Raji (cell line): Measurements from ENCODE around the gene LIMS1.

ENCODE experiments used
- POLR2A ChIP-seq: IDR thresholded peaks from 2 replicates; pipeline ENCODE4 v1.6.1; 2011; ENCODE audit warnings: low read depth, low read length, control low read depth; ENCODE audit not compliant: insufficient read depth

Gene LIMS1

GRCh38 chr2:108548208-108549003 lies 14.1 kb downstream of the LIMS1 start:
- TF ChIP-seq POLR2A, result no peak

GRCh38 chr2:108552566-108552965 lies 18.3 kb downstream of the LIMS1 start:
- no peak for TF ChIP-seq POLR2A

DNA sequence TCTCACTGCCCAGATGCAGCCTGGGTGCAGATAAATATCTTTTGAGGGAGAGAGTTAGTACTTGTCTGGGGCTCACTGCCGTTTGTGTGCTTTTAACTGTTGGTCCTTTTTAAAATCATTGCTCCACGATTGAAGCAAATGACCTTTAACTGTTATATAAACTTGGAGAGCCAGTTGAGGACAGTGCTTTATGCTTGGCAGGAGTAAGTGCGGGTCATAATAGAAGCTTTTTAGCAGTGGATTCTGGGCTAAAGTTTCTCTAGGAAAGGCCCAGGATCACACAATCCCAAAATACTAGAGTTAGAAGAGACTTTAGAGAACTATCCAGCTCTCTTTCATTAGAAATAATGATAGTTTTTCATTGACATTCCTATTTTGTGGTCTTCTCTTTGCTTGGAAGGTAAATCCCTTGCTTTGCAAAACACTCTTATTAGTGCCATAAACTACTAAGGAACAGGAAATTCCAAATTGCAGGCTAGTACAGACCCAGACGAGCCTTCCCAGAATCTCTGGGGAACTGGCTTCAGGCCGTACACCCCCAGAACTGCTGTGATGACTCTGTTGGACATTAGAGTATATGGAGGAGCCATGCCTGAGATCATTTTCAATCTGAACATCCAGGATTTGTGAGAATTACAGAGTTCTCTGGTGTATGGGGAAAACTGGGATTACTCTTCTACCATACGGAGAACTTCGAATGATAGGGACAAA lies 19.1 kb downstream of the LIMS1 start:
- TF ChIP-seq POLR2A, result no peak

DNA sequence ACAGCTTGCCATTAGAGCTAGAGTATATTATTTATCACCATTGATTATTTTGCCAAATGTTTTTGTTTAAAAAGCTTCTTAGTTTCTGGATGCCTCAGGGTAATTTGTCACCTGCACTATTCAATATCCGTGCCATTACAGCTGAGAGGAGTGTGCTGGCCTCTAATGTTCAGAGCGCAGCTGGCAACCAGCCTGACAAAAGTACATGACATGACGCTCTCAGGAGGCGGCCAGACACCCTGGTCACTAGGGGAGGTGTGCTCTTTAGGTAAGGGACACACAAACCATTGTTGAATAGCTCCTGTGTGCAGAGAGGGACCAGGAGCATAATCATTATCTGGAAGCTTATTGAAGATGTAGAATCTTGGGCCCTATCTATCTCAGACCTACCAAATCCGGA lies 20.3 kb downstream of the LIMS1 start:
- TF ChIP-seq POLR2A, result no peak

GRCh38 chr2:108555572-108555971 lies 21.3 kb downstream of the LIMS1 start:
- no peak for TF ChIP-seq POLR2A

DNA sequence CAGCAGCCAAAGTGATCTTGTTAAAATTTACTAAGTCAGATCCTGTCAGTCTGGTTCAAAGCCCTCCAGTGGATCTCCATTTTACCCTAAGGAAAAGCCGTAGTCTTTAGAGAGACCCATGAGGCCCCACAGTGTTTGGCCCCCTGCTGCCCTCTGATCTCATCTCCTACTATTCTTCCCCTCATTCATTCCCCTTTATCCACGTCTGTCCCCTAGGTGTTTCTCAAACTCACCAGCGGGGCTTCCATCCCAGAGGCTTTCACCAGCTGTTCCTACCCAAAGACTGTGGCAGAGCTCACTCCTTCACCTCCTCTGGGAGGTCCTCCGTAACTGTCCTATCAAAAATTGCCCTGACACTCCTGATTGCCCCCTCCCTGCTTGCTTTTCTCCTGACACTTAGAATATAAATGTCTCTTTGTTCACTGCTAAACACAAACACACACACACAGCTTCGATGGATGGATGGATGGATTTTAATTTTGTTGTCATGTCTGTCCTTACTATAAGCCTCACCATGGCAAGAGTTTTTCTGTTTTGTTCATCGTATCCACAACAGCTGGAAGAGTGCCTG lies 26.1 kb downstream of the LIMS1 start:
- TF ChIP-seq POLR2A, result no peak

GRCh38 chr2:108560895-108561530 lies 26.7 kb downstream of the LIMS1 start:
- TF ChIP-seq POLR2A, result no peak

DNA sequence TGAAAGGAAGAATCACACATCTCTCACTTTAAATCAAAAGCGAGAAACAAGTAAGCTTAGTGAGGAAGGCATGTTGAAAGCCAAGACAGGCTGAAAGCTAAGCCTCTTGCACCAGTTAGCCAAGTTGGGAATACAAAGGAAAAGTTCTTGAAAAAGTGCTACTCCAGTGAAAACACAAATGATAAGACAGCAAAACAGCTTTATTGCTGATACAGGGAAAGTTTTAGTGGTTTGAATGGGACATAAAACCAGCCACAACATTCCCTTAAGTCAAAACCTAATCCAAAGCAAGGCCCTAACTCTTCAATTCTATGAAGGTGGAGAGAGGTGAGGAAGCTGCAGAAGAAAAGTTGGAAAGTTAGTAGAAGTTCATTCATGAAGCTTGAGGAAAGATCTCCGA lies 28.0 kb downstream of the LIMS1 start:
- TF ChIP-seq POLR2A, result no peak

- TF ChIP-seq POLR2A, result no peak
Observed at GRCh38 chr2:108564510-108564909, 30.2 kb downstream of the LIMS1 start.

GRCh38 chr2:108565778-108566375 lies 31.6 kb downstream of the LIMS1 start:
- no peak for TF ChIP-seq POLR2A

DNA sequence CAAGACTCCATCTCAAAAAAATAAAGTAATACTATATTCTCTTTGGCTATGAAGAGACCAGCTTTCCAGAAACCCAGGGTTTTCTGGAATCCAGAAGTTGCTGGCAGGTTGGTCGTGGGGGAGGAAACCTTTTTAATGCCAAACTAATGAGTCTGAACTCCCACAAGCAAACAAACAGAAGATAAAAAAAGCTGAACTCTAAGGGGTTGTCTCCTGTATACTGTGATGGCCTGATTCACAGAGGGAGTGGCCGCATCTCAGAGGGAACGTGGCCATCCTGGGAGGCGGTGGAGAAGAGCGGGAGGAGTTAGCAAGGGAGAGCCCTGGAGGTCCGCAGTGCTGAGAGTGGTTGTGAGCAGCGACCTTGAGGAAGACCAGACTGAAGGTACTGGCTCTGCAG lies 36.1 kb downstream of the LIMS1 start:
- no peak for TF ChIP-seq POLR2A

GRCh38 chr2:108571286-108571685 lies 37.0 kb downstream of the LIMS1 start:
- no peak for TF ChIP-seq POLR2A

GRCh38 chr2:108573061-108573460 lies 38.8 kb downstream of the LIMS1 start:
- TF ChIP-seq POLR2A, result no peak

- TF ChIP-seq POLR2A, result no peak
Observed at GRCh38 chr2:108574332-108574731, 40.1 kb downstream of the LIMS1 start.
